D721Med (cell line): ENCODE data around the gene F11R.
"Not testable (repeated sequence)": the region's sequence is repeated elsewhere in the genome, so short reads cannot be mapped to it uniquely, and the experiment has no call there.

Experiments used
- DNase-seq: peaks from one replicate; pipeline ENCODE4 v3.0.0; 2011; ENCODE audit warnings: low spot score; ENCODE audit not compliant: insufficient read length
- FAIRE-seq: peaks from 2 replicates; lab custom pipeline; 2011; peaks lifted over from hg19 to GRCh38; lab: Jason Lieb, UNC
- CTCF ChIP-seq: IDR thresholded peaks from 2 replicates; pipeline ENCODE4 v1.5.1; 2012; ENCODE audit warnings: mild to moderate bottlenecking, control low read depth; ENCODE audit not compliant: insufficient read depth; ENCODE audit errors: missing control alignments

F11R gene

GRCh38 chr1:160954158-160955104 lies 66.5 kb downstream of the F11R start, which contains the start of gene ITLN2:
TSS of gene ITLN2 (minus strand) at chr1:160954809. CDS start at chr1:160954741, 68 bp downstream.
- DNase-seq (no peak), FAIRE-seq (no peak)
- TF ChIP-seq CTCF: peak; percentile 56

GRCh38 chr1:160953030-160953429 lies 67.9 kb downstream of the F11R start:
- TF ChIP-seq CTCF: no peak
- DNase-seq (no peak), FAIRE-seq (no peak)

GRCh38 chr1:160952129-160952510 lies 68.8 kb downstream of the F11R start:
- FAIRE-seq (no peak), DNase-seq (no peak)
- TF ChIP-seq CTCF: no peak

GRCh38 chr1:160951443-160952128 lies 69.4 kb downstream of the F11R start:
- FAIRE-seq: no peak
- TF ChIP-seq CTCF: peak; percentile 69
- no peak for DNase-seq

GRCh38 chr1:160950657-160951056 lies 70.3 kb downstream of the F11R start:
- TF ChIP-seq CTCF: no peak
- FAIRE-seq (no peak), DNase-seq (no peak)

- no peak for DNase-seq
- no peak for TF ChIP-seq CTCF
- FAIRE-seq: no peak
These were observed 71.1 kb downstream of the F11R start for GRCh38 chr1:160949881-160950280.

GRCh38 chr1:160949216-160949880 lies 71.6 kb downstream of the F11R start:
- FAIRE-seq, DNase-seq: not testable (repeated sequence)

GRCh38 chr1:160947174-160947759 lies 73.7 kb downstream of the F11R start:
- not testable (repeated sequence) for FAIRE-seq, DNase-seq

GRCh38 chr1:160945881-160946280 lies 75.1 kb downstream of the F11R start:
- FAIRE-seq, DNase-seq: not testable (repeated sequence)
